AG04450 (cell line): ENCODE measurements around the gene GSTT4. TPM values are rescaled to one million over a fixed set of nuclear protein-coding genes. Genes with fewer than 3 reads are reported as not detected.
A peak's percentile ranks its signal among the peaks of the same experiment; 100 is the strongest.

Experiments used
- CTCF ChIA-PET: fragments of 300-600, 350-600 bp; formaldehyde crosslinking; extraction: SDS; loops from one replicate; lab custom pipeline; 2022; ENCODE audit warnings: antibody characterized with exemption, inconsistent platforms; lab: Charles Lee
- POLR2A ChIA-PET: fragments of 350-600 bp; formaldehyde crosslinking; extraction: SDS; loops from one replicate; lab custom pipeline; 2021; ENCODE audit warnings: antibody characterized with exemption, inconsistent platforms; lab: Yijun Ruan, JAX
- DNase-seq: peaks from one replicate; pipeline ENCODE4 v3.0.0-alpha.2; 2011; ENCODE audit warnings: low read depth, low spot score
- H3K27ac ChIP-seq: one replicate; pipeline ENCODE4 v1.5.1; 2012; ENCODE audit warnings: low read depth, low read length, control low read depth
- H3K27me3 ChIP-seq: one replicate; pipeline ENCODE4 v1.6.0; 2012; ENCODE audit warnings: low read length; ENCODE audit not compliant: control insufficient read depth, insufficient read depth
- H3K4me3 ChIP-seq: 2 replicates; pipeline ENCODE4 v1.5.1; 2011; ENCODE audit warnings: mild to moderate bottlenecking, low read depth, low read length, control low read depth
- H3K9me3 ChIP-seq: 2 replicates; pipeline ENCODE4 v1.5.1; 2012; ENCODE audit warnings: low read length; ENCODE audit not compliant: control insufficient read depth, insufficient read depth
- polyA minus RNA-seq: library from RNA; depleted of rRNA, polyadenylated mRNA; stranded (reverse); fragments of >200 nt; gene quantifications from 2 replicates; pipeline ENCODE4 v1.2.3, GENCODE V29; 2011; rRNA and poly(A)+ RNA removed
- polyA plus RNA-seq: library from polyadenylated mRNA; depleted of rRNA; stranded (reverse); fragments of >200 nt; gene quantifications from 2 replicates; pipeline ENCODE4 v1.2.3, GENCODE V29; 2011; rRNA removed
- TF ChIP-seq, protein P1 (sequence below): IDR thresholded peaks from 2 replicates; pipeline ENCODE4 v1.5.1; 2011; ENCODE audit warnings: low read depth, low read length, control low read depth, inconsistent platforms

The GSTT4 gene
- polyA plus RNA-seq (not detected in 2 replicates), polyA minus RNA-seq (not detected in 2 replicates)

GRCh38 chr22:24005201-24005600 lies at the start of gene GSTT4:
Gene GSTT4 (minus strand): TSS chr22:24005453. CDS start chr22:24005356, 97 bp downstream.
- ChIA-PET POLR2A (no interaction called here), CTCF (interaction anchor here (0.8 kb wide), 1 partner anchor 150 kb away, joined by 3 read pairs; no protein-coding TSS in a partner anchor)
- TF ChIP-seq, protein P1, sequence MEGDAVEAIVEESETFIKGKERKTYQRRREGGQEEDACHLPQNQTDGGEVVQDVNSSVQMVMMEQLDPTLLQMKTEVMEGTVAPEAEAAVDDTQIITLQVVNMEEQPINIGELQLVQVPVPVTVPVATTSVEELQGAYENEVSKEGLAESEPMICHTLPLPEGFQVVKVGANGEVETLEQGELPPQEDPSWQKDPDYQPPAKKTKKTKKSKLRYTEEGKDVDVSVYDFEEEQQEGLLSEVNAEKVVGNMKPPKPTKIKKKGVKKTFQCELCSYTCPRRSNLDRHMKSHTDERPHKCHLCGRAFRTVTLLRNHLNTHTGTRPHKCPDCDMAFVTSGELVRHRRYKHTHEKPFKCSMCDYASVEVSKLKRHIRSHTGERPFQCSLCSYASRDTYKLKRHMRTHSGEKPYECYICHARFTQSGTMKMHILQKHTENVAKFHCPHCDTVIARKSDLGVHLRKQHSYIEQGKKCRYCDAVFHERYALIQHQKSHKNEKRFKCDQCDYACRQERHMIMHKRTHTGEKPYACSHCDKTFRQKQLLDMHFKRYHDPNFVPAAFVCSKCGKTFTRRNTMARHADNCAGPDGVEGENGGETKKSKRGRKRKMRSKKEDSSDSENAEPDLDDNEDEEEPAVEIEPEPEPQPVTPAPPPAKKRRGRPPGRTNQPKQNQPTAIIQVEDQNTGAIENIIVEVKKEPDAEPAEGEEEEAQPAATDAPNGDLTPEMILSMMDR = no peak
- H3K27me3 ChIP-seq = peaks cover 11% of the 10 kb centered on the region
- H3K9me3 ChIP-seq = no peaks in the 10 kb centered on the region; the same call in 1 of the 2 replicates
- no peak within 1 kb of the TSS for H3K27ac ChIP-seq
- no peak for DNase-seq
- H3K4me3 ChIP-seq = no peak within 1 kb of the TSS

- POLR2A ChIA-PET = no interaction called here
- TF ChIP-seq, protein P1 = no peak
- no peak overlapping the region for H3K4me3 ChIP-seq
- DNase-seq = no peak
- no peak overlapping the region for H3K27ac ChIP-seq
- no peaks in the 10 kb centered on the region for H3K9me3 ChIP-seq
- H3K27me3 ChIP-seq = no peaks in the 10 kb centered on the region
- CTCF ChIA-PET = no interaction called here
These were observed 49.1 kb upstream of the GSTT4 start for GRCh38 chr22:24054356-24054755.

GRCh38 chr22:24053481-24054226 lies 48.4 kb upstream of the GSTT4 start:
- Histone ChIP-seq H3K27ac (peak overlapping the region; percentile 21), H3K9me3 (no peaks in the 10 kb centered on the region), H3K27me3 (no peaks in the 10 kb centered on the region), H3K4me3 (no peak overlapping the region)
- no peak for DNase-seq
- ChIA-PET POLR2A (no interaction called here), CTCF (no interaction called here)
- TF ChIP-seq, protein P1 = no peak

DNA sequence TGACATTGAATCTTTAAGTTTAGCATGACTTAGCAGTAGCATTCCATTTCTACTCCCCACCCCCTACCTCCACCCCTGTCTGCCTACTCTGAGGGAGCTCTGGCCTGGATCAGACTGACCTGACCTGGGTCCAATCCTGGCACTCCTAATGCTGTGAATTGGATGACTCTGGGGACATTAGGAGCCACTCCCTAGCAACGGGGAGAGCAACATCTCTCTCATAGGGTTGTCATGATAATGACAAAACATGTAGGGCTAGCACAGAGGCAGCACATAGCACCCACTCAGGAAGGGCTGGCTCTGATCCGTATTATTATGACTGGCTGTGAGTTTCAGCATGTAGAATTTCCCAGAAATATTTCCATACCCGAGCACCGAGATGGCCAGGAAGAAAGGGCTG lies 46.3 kb upstream of the GSTT4 start:
- Histone ChIP-seq H3K4me3 (no peak overlapping the region), H3K27ac (no peak overlapping the region), H3K9me3 (no peaks in the 10 kb centered on the region), H3K27me3 (no peaks in the 10 kb centered on the region)
- TF ChIP-seq, protein P1 = no peak
- CTCF ChIA-PET = no interaction called here
- DNase-seq = no peak
- POLR2A ChIA-PET = no interaction called here

DNA sequence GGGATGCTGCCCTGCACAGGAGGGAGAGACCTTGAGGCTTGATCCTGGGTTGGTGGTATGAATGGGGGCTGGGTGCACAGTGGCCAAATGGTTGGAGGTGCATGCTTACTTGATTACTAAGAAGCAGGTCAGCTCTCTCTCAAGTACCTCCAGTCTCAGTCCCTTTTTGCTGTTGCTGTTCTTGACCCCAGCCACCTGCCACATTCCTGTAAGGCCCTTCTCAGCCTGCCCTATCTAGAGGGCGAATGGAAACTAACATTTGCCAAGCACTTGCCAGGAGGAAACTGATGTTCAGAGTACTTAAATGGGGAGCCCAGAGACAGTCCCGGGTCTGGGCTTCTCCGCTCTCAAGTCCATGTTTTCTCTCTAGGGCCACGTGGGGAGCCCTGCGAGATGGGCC lies 45.8 kb upstream of the GSTT4 start:
- CTCF ChIA-PET = no interaction called here
- POLR2A ChIA-PET = no interaction called here
- no peak for DNase-seq
- no peak overlapping the region for H3K27ac ChIP-seq
- H3K27me3 ChIP-seq = no peaks in the 10 kb centered on the region
- no peaks in the 10 kb centered on the region for H3K9me3 ChIP-seq
- H3K4me3 ChIP-seq = no peak overlapping the region
- TF ChIP-seq, protein P1 = no peak
